Measurements from ENCODE around the gene CAMK1G.

The CAMK1G gene

GRCh38 chr1:209600541-209600940 is 17.0 kb downstream of the CAMK1G start:
- no peak for DNase-seq (ENCODE audit: low read depth)

GRCh38 chr1:209601809-209602657 is 18.5 kb downstream of the CAMK1G start:
- DNase-seq (ENCODE audit: low read depth) = no peak

DNA sequence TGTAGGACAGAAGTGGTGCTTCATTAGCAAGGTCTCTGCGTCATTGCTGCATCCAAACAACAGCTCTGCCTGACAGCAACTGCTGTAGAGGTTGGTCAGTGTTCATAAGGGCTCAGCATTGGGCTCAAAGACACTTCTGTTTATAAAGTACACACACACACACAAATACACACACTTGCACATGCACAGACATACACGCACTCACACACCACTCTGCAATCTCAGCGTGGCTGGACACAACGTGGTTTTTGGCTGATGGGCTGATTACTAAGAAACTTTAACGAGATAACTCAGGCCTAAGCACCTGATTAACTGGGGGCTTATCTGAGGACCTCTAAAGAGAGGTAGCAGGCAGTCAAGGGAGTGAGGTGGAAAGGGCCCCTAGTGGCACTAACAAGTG is 20.4 kb downstream of the CAMK1G start:
- DNase-seq (ENCODE audit: low read depth) = no peak

GRCh38 chr1:209607102-209607794 is 23.7 kb downstream of the CAMK1G start:
- DNase-seq (ENCODE audit: low read depth) = no peak

- DNase-seq (ENCODE audit: low read depth) = no peak
These were observed 24.3 kb downstream of the CAMK1G start for GRCh38 chr1:209607795-209608178.

GRCh38 chr1:209609041-209609790 is 25.7 kb downstream of the CAMK1G start:
- no peak for DNase-seq (ENCODE audit: low read depth)

DNA sequence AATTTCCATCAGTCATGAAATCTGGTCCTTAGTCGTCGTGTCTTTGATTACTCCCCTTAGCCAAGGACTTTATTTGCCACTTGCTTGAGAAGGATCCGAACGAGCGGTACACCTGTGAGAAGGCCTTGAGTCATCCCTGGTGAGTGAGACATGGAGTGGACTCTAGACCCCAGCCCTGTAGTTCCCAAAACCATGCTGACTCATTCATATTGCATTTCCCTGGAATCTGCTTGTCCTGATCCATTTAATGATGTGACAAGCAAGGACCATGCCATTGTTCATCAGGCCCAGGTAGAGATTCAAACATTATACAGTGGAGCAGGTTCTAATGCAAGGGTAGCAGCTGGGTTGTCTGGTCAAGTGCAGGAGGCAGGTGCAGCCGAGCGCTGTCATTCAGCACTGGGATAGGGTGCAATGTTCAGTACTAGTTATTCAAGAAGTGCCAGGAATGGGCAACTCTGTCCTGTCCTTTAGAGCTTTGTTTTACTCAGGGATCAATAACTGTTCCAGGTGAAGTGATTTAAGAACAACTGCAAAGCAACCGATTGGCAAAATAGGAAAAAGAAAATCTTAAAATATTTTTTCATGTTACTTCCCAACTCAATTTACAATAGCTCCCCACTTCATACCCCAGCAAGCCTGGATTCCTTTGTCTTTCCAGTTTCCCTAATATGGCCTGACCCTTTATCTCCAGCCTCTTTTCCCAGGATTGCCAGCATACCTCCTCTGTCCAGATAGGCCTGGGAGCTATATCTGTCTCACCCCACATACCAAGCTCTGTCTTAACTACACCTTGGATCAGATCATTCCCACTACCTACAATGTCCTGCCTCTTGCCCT is 26.5 kb downstream of the CAMK1G start:
- DNase-seq (ENCODE audit: low read depth) = no peak

DNA sequence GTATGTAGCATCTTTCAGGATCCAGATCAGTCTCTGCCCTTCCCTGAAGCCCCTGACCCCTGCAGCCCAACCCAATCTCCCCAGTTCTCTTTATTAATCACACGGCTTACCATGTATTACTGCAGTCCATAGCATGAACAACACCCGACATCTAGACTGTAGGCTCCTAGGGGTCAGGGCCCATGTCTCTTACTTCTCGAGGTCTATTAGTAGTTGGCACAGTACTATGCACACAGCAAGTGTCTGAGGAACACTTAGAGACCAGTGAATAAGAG is 27.1 kb downstream of the CAMK1G start:
- DNase-seq (ENCODE audit: low read depth) = no peak

GRCh38 chr1:209611771-209612570 is 28.5 kb downstream of the CAMK1G start:
- DNase-seq (ENCODE audit: low read depth) = no peak

- no peak for DNase-seq (ENCODE audit: low read depth)
These were observed 29.3 kb downstream of the CAMK1G start for GRCh38 chr1:209612646-209613399.

DNA sequence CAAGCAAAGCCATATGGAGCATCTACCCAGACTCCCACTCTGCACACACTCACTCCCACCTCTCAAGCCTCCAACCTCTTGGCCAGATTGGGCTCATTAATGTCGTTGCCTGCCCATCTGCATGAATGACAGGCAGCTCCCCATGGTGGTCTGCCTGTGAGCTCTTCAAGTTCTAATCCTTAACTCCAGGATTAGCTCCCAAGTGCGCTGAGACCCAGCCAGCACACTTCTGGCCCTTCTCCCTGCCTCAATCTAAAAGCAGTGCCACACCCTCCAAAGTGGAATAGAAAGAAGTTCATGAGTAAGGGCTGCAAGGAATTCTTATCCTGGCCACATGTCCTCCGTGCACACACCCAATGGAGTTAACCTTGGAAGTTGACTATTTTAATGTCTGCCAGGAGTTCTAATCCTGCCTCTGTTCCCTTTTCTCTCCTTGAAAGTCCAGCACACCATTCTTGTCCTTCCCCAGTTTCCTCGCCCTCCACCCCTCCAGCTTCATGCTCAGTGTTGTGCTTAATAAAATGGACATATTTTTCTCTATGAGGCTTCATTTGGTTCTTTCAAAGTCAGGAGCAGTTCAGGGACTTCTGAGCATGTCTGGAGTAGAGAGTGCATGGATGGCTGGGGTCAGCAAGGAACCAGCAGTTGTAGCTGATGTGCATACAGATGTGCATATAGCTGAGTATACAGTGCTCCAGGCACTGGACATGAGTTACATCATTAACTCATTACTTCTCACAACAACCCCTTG is 30.1 kb downstream of the CAMK1G start:
- no peak for DNase-seq (ENCODE audit: low read depth)

GRCh38 chr1:209614151-209614420 is 30.6 kb downstream of the CAMK1G start:
- DNase-seq (ENCODE audit: low read depth) = no peak

- no peak for DNase-seq (ENCODE audit: low read depth)
These were observed 31.4 kb downstream of the CAMK1G start for GRCh38 chr1:209614906-209615305.

- DNase-seq (ENCODE audit: low read depth) = no peak
These were observed 33.0 kb downstream of the CAMK1G start for GRCh38 chr1:209616366-209617046.

- DNase-seq (ENCODE audit: low read depth) = no peak
These were observed 33.6 kb downstream of the CAMK1G start for GRCh38 chr1:209617047-209617673.

GRCh38 chr1:209617755-209618154 is 34.2 kb downstream of the CAMK1G start:
- no peak for DNase-seq (ENCODE audit: low read depth)

DNA sequence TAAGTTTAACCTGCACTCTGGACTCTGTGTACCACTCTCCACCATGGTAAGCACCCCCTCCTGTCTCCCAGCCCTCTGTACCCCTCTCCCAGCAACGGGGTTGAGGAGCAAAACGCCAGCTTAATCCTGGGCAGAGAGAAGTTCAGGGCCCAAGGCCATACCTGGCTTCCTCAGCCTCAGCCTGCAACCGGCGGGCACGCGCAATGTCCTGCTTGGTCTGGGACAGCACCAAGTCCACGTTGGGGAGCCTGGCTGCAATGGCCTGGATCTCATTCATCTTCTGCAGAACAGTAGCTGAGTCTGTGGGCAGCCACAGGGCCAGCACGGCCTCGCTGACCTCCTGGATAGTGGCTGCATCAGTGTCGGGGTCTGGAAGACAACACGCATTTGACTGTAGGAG is 34.8 kb downstream of the CAMK1G start:
- no peak for DNase-seq (ENCODE audit: low read depth)

- no peak for DNase-seq (ENCODE audit: low read depth)
These were observed 35.4 kb downstream of the CAMK1G start for GRCh38 chr1:209618756-209619420.
